Activated T-helper 1 cell treated with Interleukin-2 at 50 U/mL for 16 hours (primary cell): ENCODE results near the gene WDR17.

Experiments
- DNase-seq: peaks from one replicate; pipeline ENCODE4 v3.0.0-alpha.2; 2020; ENCODE audit warnings: low read depth

WDR17 gene

GRCh38 chr4:176065435-176066291, at the start of gene WDR17:
Gene WDR17 (plus strand): TSS chr4:176065841. CDS start chr4:176111581, 45,740 bp downstream.
- DNase-seq, result peak; percentile 43

DNA sequence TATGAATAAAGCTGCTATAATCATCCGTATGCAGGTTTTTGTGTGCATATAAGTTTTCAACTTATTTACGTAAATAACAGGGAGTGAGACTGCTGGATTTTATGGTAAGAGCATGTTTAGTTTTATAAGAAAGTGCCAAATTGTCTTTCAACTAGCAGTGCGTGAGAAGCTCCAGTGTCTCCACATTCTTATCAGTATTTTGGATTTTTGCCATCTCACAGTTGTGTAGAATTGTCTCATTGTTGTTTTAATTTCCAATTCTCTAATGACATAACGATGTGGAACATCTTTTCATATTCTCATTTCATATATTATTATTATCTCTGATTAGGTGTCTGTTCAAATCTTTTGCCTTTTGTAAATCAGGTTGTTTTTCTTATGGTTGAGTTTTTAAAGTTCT, 49.0 kb upstream of the WDR17 start:
- no peak for DNase-seq

- DNase-seq, result no peak
Observed at GRCh38 chr4:176020481-176021085, 45.1 kb upstream of the WDR17 start.

DNA sequence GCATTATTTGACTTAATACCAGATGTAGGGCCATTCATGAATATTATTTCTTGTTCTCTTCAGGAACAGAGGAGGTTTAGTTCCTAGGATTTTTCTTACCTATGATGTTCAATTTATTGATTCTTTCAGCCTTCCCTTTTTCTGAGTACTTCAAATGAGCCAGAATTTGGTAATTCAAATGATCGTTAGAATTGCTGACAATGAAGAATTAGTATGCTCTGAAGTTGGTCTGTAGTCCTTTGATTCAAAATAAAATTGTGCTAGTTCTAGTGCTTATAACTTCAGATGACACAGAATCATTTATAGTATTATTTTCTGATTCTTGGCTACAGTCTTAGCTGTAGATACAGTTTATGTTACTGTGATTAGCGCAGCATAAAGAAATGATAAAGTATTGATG, 35.2 kb upstream of the WDR17 start:
- DNase-seq, result no peak

DNA sequence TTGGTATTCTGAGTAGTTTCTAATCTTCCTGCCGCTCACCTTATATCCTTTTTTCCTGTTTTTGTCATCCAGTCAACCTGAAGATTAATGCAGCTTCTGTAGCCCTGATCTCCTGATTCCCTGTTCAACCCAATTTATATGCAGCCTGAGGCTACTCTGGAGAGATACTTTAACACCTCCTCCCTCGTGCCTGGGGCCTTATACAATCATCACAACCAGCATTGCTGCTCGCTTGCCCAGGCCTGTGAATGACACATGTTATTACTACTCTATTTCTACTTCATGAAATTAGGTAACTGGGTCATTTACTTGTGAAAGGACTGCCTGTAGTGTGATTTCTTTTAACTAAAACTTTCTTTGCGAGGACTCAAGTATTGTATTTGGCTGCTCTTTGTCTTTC, 33.7 kb upstream of the WDR17 start:
- DNase-seq, result no peak

DNA sequence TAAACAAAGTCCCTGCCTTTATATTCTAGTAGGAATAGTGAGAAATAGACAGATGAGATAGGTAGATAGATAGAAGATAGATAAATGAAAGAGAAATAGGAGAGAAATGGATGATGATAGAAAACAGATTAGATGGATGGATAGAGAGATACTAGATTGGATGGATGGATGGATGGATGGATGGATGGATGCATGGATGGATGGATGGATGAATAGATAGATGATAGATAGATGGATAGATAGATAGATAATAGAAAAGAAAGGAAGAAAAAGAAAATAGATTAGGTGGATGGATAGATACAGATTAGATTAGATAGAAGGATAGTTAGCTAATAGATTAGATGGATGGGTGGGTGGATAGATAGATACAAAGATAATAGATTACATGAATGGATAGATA, 33.2 kb upstream of the WDR17 start:
- no peak for DNase-seq

- DNase-seq, result no peak
Observed at GRCh38 chr4:176034499-176034898, 31.1 kb upstream of the WDR17 start.

DNA sequence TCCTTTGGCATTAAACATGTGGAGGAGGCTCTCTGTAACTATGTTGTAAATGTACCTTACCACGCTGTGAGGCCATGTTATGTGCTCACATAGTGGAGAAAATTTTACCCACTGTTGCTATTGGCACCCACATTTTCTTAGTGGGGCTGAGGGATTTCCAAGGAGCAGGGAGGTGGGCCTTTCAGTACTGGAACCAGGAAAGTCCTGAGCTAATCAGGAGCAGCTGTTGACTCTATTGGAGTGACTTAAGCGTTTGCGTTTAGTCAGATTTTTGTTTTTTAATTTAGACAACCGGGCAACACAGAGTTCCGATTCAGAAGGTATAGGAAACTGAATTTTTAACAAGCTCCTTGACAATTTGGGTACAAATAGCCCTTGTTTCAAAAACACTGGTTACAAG, 30.7 kb upstream of the WDR17 start:
- DNase-seq, result no peak

DNA sequence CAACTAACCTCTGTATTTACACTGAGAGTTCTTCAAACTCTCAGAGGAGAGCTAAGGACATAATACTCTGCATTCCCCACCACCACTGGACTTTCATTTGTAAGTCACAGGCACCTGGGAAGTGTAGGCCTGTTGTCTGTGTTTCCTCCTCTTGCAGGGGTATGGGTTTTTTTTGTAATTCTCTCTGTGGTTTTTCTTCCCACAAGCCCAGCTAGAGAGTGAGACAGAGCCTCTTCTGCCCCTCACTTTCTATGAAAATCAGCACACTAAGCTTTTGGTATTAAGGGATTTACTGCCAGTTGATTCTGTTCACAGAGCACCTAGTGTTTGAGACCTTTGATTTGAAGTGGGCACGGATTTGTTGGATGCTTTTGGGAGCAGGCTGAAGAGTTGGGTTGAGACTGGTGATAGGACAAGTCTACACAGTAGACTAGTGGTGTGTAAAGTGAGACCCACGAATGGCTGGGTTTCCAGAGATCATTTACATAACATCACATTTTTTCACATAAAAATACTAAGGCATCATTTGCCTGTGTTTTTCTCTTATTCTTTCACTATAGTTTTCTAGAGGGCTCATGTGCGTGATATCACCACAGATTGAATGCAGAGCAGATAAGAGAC, 28.9 kb upstream of the WDR17 start:
- DNase-seq, result no peak

- no peak for DNase-seq
Observed at GRCh38 chr4:176038789-176039188, 26.9 kb upstream of the WDR17 start.

DNA sequence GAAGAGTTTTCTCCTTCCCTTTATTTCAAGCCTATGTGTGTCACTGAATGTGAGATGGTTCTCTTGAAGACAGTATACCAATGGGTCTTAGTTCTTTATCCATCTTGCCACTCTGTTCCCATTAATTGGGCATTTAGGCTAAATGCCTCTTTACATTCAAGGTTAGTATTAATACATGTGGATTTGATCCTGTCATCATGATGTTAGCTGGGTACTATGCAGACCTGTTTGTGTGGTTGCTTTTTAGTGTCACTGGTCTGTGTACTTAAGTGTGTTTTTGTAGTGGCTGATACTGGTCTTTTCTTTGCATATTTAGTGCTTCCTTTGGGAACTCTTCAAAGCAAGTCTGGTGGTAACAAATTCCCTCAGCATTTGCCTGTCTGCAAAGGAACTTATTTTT, 23.4 kb upstream of the WDR17 start:
- no peak for DNase-seq

DNA sequence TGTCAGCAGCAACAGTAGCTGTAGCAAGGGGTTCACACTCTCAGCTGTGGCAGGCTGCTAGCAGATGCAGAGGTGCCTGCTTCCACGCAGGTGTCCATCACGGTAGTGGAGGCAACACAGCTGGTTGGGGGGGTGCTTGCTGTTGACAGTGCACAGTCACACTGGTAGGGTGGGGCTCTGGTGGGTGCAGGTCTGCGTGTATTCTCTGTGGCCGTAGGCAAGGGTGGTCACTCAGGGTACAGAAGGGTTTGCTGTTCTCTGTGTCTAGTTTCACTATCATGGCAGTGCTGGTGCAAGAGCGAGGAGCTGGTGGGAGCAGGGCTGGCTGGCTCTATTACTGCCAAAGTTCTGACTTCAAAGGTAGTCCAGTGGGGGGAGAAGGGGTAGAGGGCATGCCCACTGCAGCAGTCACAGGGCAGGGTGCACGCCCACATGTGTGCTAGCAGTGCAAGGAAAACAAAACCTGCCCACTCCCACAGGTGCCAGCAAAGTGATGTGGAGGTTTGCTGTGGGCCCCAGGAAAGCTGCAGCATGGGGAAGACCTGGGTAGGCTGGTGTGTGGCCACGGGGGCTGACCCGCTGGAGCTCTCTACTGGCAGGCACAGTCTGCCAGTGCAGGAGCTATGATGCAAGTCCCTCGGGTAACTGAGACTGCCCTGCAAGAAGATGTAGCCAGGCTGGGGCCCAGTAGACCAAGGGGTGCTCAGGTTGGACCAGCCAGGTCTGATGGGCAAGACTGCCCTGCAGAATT, 21.6 kb upstream of the WDR17 start:
- no peak for DNase-seq

DNA sequence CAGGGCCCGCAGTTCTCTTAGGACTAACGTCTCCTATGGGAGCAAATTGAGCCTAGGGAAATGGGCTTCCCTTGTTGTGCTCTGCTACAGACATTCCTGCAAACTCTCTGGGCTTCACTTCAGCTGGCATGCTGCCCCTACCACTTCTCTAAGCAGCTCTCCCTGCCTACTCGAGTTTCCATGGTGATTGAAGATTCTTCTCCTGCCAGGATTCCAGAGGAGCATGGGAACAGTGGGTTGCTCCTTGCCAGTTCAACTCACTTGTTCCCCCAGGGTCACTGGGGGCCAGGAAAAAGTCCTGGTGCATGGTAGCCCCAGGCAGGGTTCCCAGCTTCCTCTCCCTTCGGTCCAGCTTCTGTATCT, 21.1 kb upstream of the WDR17 start:
- no peak for DNase-seq

GRCh38 chr4:176048631-176049030, 17.0 kb upstream of the WDR17 start:
- DNase-seq, result no peak

DNA sequence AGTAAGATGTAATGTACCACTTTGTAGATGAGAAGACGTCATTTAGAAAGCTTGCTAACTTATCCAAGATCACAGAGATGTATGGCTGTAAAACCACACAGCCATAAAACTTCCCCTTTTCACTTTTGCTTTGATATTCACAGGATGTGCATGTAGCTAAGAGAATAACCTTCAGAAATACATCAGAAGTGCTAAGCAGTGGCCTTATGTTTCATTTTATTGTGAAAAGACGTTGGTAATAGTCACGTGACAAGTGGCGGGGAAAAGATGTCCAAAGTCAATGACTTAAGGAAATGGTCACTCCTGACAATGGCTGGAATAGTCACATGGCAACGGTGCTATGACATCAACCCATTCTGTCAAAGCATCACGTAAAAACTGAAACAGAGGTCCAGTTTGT, 12.9 kb upstream of the WDR17 start:
- DNase-seq, result no peak

DNA sequence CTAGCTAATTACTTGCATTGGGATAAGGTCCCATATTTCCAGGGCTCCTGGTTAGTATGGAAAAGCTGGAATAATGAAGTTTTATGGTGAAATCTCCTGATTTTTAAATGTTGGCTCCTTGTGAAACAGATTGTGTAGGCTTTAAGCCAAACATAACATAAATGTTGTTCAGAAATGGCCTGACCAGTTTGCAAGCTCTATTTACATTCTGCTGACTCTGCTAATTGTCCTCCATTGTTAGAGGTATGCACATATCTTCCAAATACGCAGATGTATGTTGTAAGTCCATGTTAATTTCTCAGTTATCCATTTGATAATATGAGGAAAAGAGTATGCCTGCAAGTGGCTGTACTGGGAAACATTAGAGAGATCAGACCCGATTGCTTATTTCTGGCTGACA, 11.9 kb upstream of the WDR17 start:
- no peak for DNase-seq

GRCh38 chr4:176054942-176055341, 10.7 kb upstream of the WDR17 start:
- DNase-seq, result no peak

- DNase-seq, result no peak
Observed at GRCh38 chr4:176063718-176064117, 1.9 kb upstream of the WDR17 start.

DNA sequence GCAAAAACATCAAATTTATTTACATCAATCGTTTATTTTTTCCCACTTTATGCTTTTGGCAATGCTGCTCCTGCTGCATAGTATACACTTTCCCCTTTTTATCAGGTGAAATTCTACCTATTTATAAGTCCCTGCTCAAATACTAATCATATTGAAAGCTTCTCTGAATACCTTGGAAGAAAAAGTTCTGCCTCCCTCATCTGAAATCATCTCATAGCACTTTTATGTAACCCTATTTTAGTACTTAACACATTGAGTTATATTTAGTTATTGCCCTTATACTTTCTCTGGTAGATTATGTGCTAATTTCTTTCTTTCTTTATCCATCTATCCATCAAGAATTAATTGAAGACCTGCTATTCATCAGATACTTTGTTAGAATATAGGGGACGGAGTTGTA, 1.1 kb upstream of the WDR17 start:
- no peak for DNase-seq

GRCh38 chr4:176066757-176067156, 1.1 kb downstream of the WDR17 start:
- DNase-seq, result no peak

DNA sequence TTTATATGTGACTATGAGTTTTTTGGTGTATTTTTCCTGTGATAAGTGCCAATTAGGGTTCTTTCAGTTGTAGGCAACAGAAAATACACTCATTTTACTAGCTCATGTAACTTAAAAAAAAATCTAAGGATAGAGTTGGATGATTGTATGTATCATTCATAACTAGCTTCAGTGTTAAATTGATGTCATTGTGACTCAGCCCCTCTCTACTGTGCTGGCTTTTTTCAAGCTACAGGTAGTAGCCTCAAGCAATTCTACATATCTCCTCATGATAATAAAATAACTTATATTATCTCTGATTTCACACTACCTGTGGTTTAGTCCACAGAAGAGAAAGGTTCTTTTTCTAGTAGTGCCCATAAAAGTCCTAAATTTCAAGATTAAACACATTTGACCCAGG, 11.9 kb downstream of the WDR17 start:
- DNase-seq, result no peak

DNA sequence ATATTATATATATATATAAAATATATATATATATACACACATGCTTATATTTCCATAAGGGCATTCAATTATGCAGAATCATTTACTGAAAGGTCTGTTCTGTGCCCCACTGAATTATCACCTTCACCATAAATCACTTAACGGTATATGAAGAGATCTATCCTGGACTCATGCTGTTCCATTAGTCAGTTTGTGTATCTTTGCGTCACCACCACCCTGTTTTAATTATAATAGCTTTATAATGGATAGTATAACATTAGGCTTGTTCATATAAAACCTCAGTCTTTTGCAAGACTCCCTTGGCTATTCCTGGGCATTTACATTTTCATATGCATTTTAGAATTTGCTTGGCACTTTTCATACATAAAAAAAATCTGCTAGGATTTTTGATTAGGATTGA, 19.1 kb downstream of the WDR17 start:
- no peak for DNase-seq

DNA sequence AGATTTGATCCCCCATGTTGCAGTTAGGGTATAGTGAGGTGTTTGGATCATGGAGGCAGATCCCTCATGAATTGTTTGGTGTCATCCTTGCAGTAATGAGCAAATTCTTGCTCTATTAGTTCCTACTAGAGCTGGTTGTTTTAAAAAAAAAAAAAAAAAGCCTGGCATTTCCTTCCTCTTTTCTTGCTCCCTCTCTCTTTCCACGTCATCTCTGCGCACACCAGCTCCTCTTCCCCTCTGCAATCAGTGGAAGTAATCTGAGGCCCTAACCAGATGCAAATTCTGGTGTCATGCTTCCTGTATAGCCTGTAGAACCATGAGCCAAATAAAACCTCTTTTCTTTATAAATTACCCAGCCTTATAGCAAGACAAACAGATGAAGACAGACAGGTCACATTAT, 24.5 kb downstream of the WDR17 start:
- DNase-seq, result no peak
